ENCODE data around the gene EML4. TPM values are rescaled to one million over a fixed set of nuclear protein-coding genes. Genes with fewer than 3 reads are reported as not detected.

The EML4 gene
- total RNA-seq, 1 experiment from 2014 or later, result 107 TPM

- Histone ChIP-seq H3K27me3 (ENCODE audit: control insufficient read depth, insufficient read depth, low read length) (no peaks in the 10 kb centered on the region), H3K36me3 (ENCODE audit: control insufficient read depth, insufficient read depth, low read length) (no peaks in the 10 kb centered on the region), H3K27ac (ENCODE audit: low read length) (no peak overlapping the region), H3K4me3 (ENCODE audit: low read depth in 2 of 2, low read length in 2 of 2) (no peak overlapping the region), H3K9me3 (ENCODE audit: control insufficient read depth, insufficient read depth, low read depth, low read length) (no peaks in the 10 kb centered on the region), H3K4me1 (ENCODE audit: control insufficient read depth, insufficient read depth, low read length) (peaks cover 56% of the 10 kb centered on the region)
- TSS peak; percentile 21 for BruUV-seq (replicated peaks)
- POLR2A ChIA-PET, result interaction anchor here (0.7 kb wide), 2 partner anchors 19 to 31 kb away, joined by 4 to 6 read pairs; no protein-coding TSS in a partner anchor
- intact Hi-C loops (cut with micrococcal nuclease; ENCODE audit: unreplicated experiment), result no loop called here
- CTCF ChIA-PET, result no interaction called here
- no peak for ATAC-seq
- TF ChIP-seq SIN3A (IDR thresholded peaks at IDR 0.05; ENCODE audit: borderline replicate concordance, insufficient read depth, low read depth, low read length) (no peak), REST (IDR thresholded peaks at IDR 0.05; ENCODE audit: insufficient read depth in 1 of 2, low read depth in 2 of 2, low read length in 1 of 2) (no peak), TCF7L2 (IDR thresholded peaks at IDR 0.05; ENCODE audit: low read depth, low read length) (no peak), POLR2AphosphoS5 (IDR thresholded peaks at IDR 0.05; ENCODE audit: low read depth, low read length) (no peak), CTCF (IDR thresholded peaks at IDR 0.05) (no peak)
- DNase-seq (ENCODE audit: low read depth, low spot score), result no peak
- in situ Hi-C loops (cut with HindIII; ENCODE audit: low pct_unique_long_range_greater_than_20kb, low sequenced_read_pairs), result no loop called here
Observed at GRCh38 chr2:42190191-42190590, 21.0 kb downstream of the EML4 start.

GRCh38 chr2:42191285-42192009, 22.3 kb downstream of the EML4 start:
- ChIA-PET POLR2A (interaction anchor here (0.6 kb wide), 1 partner anchor 53 kb away, joined by 6 read pairs; no protein-coding TSS in a partner anchor), CTCF (no interaction called here)
- ATAC-seq (no peak), DNase-seq (ENCODE audit: low read depth, low spot score) (no peak)
- H3K36me3 ChIP-seq (ENCODE audit: control insufficient read depth, insufficient read depth, low read length), result no peaks in the 10 kb centered on the region
- intact Hi-C loops (cut with micrococcal nuclease; ENCODE audit: unreplicated experiment), result no loop called here
- no peaks in the 10 kb centered on the region for H3K9me3 ChIP-seq (ENCODE audit: control insufficient read depth, insufficient read depth, low read depth, low read length)
- TF ChIP-seq REST (IDR thresholded peaks at IDR 0.05; ENCODE audit: insufficient read depth in 1 of 2, low read depth in 2 of 2, low read length in 1 of 2), result no peak
- TF ChIP-seq CTCF (IDR thresholded peaks at IDR 0.05), result no peak
- no peak for TF ChIP-seq TCF7L2 (IDR thresholded peaks at IDR 0.05; ENCODE audit: low read depth, low read length)
- no peak for TF ChIP-seq SIN3A (IDR thresholded peaks at IDR 0.05; ENCODE audit: borderline replicate concordance, insufficient read depth, low read depth, low read length)
- TF ChIP-seq POLR2AphosphoS5 (IDR thresholded peaks at IDR 0.05; ENCODE audit: low read depth, low read length), result no peak
- H3K4me3 ChIP-seq (ENCODE audit: low read depth in 2 of 2, low read length in 2 of 2), result no peak overlapping the region
- no peaks in the 10 kb centered on the region for H3K27me3 ChIP-seq (ENCODE audit: control insufficient read depth, insufficient read depth, low read length)
- no TSS peak for BruUV-seq (replicated peaks)
- H3K4me1 ChIP-seq (ENCODE audit: control insufficient read depth, insufficient read depth, low read length), result peaks cover 56% of the 10 kb centered on the region
- H3K27ac ChIP-seq (ENCODE audit: low read length), result peak overlapping the region; percentile 36; the same call in 1 of the 2 replicates
- in situ Hi-C loops (cut with HindIII; ENCODE audit: low pct_unique_long_range_greater_than_20kb, low sequenced_read_pairs), result no loop called here

Data from Panc1 (cell line).